Trophoblast cell (in vitro differentiated cells and primary cell): Measurements from ENCODE around the gene ENAH.
A peak's percentile ranks its signal among the peaks of the same experiment; 100 is the strongest.

Experiments
- DNase-seq, 2 donors: peaks; one replicate each; pipeline ENCODE4 v3.0.0-alpha.2; 2016
- H2AFZ ChIP-seq: 2 replicates; pipeline ENCODE4 v1.6.1; 2013; ENCODE audit warnings: low read length, moderate library complexity, mild to moderate bottlenecking; ENCODE audit not compliant: insufficient read depth, poor library complexity
- H2AK5ac ChIP-seq: 2 replicates; pipeline ENCODE4 v1.6.1; 2013; ENCODE audit warnings: mild to moderate bottlenecking, low read length
- H2BK120ac ChIP-seq: 2 replicates; pipeline ENCODE4 v1.6.1; 2013; ENCODE audit warnings: low read length, mild to moderate bottlenecking, moderate library complexity; ENCODE audit not compliant: insufficient read depth, poor library complexity
- H2BK12ac ChIP-seq: 2 replicates; pipeline ENCODE4 v1.6.1; 2013; ENCODE audit warnings: mild to moderate bottlenecking, low read length, moderate library complexity
- H2BK5ac ChIP-seq: 2 replicates; pipeline ENCODE4 v1.6.1; 2013; ENCODE audit warnings: low read length, low read depth, moderate library complexity, mild to moderate bottlenecking; ENCODE audit not compliant: poor library complexity
- H3K14ac ChIP-seq: 2 replicates; pipeline ENCODE4 v1.6.1; 2013; ENCODE audit warnings: mild to moderate bottlenecking, low read length
- H3K18ac ChIP-seq: 2 replicates; pipeline ENCODE4 v1.6.1; 2013; ENCODE audit warnings: mild to moderate bottlenecking, low read length
- H3K23ac ChIP-seq: 2 replicates; pipeline ENCODE4 v1.6.1; 2013; ENCODE audit warnings: low read length
- H3K27ac ChIP-seq: 2 replicates; pipeline ENCODE4 v1.5.1; 2013; ENCODE audit warnings: low read depth, mild to moderate bottlenecking, inconsistent platforms, low read length, moderate library complexity
- H3K27me3 ChIP-seq: 2 replicates; pipeline ENCODE4 v1.6.1; 2013; ENCODE audit warnings: inconsistent platforms, mild to moderate bottlenecking, low read length, moderate library complexity; ENCODE audit not compliant: insufficient read depth
- H3K36me3 ChIP-seq, 2 experiments: 1 replicate in 1 of 2; 2 replicates in 1 of 2; pipeline ENCODE4 v1.6.1; 2013; ENCODE audit warnings: low read length in 2 of 2, mild to moderate bottlenecking in 2 of 2, moderate library complexity in 1 of 2; ENCODE audit not compliant: insufficient read depth in 2 of 2, control insufficient read depth in 1 of 2
- H3K4ac ChIP-seq: 2 replicates; pipeline ENCODE4 v1.6.1; 2013; ENCODE audit warnings: low read depth, mild to moderate bottlenecking, low read length, moderate library complexity
- H3K4me1 ChIP-seq, 2 experiments: 1 replicate in 1 of 2; 2 replicates in 1 of 2; pipeline ENCODE4 v1.6.1; 2013; ENCODE audit warnings: low read length in 2 of 2, mild to moderate bottlenecking in 2 of 2, moderate library complexity in 1 of 2; ENCODE audit not compliant: insufficient read depth in 2 of 2, control insufficient read depth in 1 of 2
- H3K4me2 ChIP-seq: 2 replicates; pipeline ENCODE4 v1.6.1; 2013; ENCODE audit warnings: inconsistent platforms, mild to moderate bottlenecking, low read length, moderate library complexity
- H3K4me3 ChIP-seq: 2 replicates; pipeline ENCODE4 v1.5.1; 2013; ENCODE audit warnings: mild to moderate bottlenecking, low read depth, low read length, inconsistent platforms
- H3K79me1 ChIP-seq: one replicate; pipeline ENCODE4 v1.6.1; 2013; ENCODE audit warnings: low read length
- H3K79me2 ChIP-seq: 2 replicates; pipeline ENCODE4 v1.6.1; 2013; ENCODE audit warnings: low read length, mild to moderate bottlenecking; ENCODE audit not compliant: control insufficient read depth, insufficient read depth, poor library complexity
- H3K9ac ChIP-seq: 2 replicates; pipeline ENCODE4 v1.6.1; 2013; ENCODE audit warnings: mild to moderate bottlenecking, low read length
- H3K9me3 ChIP-seq: 2 replicates; pipeline ENCODE4 v1.6.1; 2013; ENCODE audit warnings: low read depth, mild to moderate bottlenecking, control low read depth, inconsistent platforms, low read length; ENCODE audit not compliant: insufficient read depth
- H4K12ac ChIP-seq: 2 replicates; pipeline ENCODE4 v1.6.1; 2013; ENCODE audit warnings: low read depth, mild to moderate bottlenecking, low read length, moderate library complexity
- H4K8ac ChIP-seq: 2 replicates; pipeline ENCODE4 v1.6.1; 2013; ENCODE audit warnings: low read depth, mild to moderate bottlenecking, low read length, moderate library complexity
- H4K91ac ChIP-seq: one replicate; pipeline ENCODE4 v1.6.1; 2013; ENCODE audit warnings: low read depth, mild to moderate bottlenecking, low read length, moderate library complexity
- WGBS: extraction: QIAGEN DNeasy Blood & Tissue Kit; methylation state at CpG from one replicate; pipeline ENCODE4 v1.1.7; 2013; ENCODE audit warnings: missing lambda C conversion rate; ENCODE audit not compliant: insufficient read length, insufficient coverage; ENCODE audit errors: extremely low coverage; 5-methylcytosine and 5-hydroxymethylcytosine counted together

ENAH gene

DNA sequence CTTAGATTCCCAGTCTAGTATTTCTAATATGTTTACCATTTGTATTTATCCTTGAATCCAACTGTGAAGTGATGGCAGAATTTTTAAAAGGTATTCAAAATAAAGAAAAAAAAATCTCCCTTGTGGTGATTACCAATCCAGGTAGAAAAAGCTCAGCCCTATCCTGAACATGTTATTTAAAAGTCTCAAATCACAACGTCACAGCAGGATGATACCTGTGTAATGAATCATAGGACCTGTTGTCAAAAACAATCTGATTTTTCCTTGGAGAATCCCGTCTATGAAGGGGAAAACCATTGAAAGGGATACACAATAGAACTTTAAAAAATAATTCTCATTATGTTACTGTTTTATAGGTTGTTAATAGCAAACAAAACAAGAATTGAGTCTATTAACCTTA lies 148.1 kb downstream of the ENAH start:
- H3K36me3 ChIP-seq: peaks cover 5 to 7% of the 10 kb centered on the region in 2 experiments
- no peak overlapping the region for H3K9ac ChIP-seq
- no peak overlapping the region for H3K4me3 ChIP-seq
- H3K27ac ChIP-seq: no peak overlapping the region
- H4K91ac ChIP-seq: no peak overlapping the region
- no peak overlapping the region for H2BK12ac ChIP-seq
- no peak overlapping the region for H2AK5ac ChIP-seq
- no peak overlapping the region for H4K8ac ChIP-seq
- H3K14ac ChIP-seq: no peak overlapping the region
- no peaks in the 10 kb centered on the region for H3K79me2 ChIP-seq
- H3K23ac ChIP-seq: no peak overlapping the region
- no peak overlapping the region for H2BK5ac ChIP-seq
- no peak overlapping the region for H2AFZ ChIP-seq
- H4K12ac ChIP-seq: no peak overlapping the region
- no peak overlapping the region for H3K4ac ChIP-seq
- H3K4me2 ChIP-seq: no peak overlapping the region
- DNase-seq: peak in 1 of 2 donors; percentile 39
- H2BK120ac ChIP-seq: no peak overlapping the region
- no CpG with 5 or more reads among the region's 2 CpGs for WGBS
- no peaks in the 10 kb centered on the region for H3K9me3 ChIP-seq
- no peaks in the 10 kb centered on the region for H3K27me3 ChIP-seq
- H3K4me1 ChIP-seq: peaks cover 2 to 5% of the 10 kb centered on the region in 2 experiments
- H3K18ac ChIP-seq: no peak overlapping the region
- H3K79me1 ChIP-seq: no peaks in the 10 kb centered on the region

GRCh38 chr1:225500624-225501192 lies 152.2 kb downstream of the ENAH start:
- H2BK12ac ChIP-seq: no peak overlapping the region
- H3K4me1 ChIP-seq: no peaks in the 10 kb centered on the region
- H4K8ac ChIP-seq: no peak overlapping the region
- H3K27ac ChIP-seq: no peak overlapping the region
- no peaks in the 10 kb centered on the region for H3K27me3 ChIP-seq
- H2AFZ ChIP-seq: no peak overlapping the region
- H3K4me3 ChIP-seq: no peak overlapping the region
- peaks cover 6 to 8% of the 10 kb centered on the region in 2 experiments for H3K36me3 ChIP-seq
- no peaks in the 10 kb centered on the region for H3K79me2 ChIP-seq
- H2AK5ac ChIP-seq: no peak overlapping the region
- H4K91ac ChIP-seq: no peak overlapping the region
- H2BK5ac ChIP-seq: no peak overlapping the region
- H2BK120ac ChIP-seq: no peak overlapping the region
- DNase-seq: no peak
- H3K18ac ChIP-seq: no peak overlapping the region
- no peak overlapping the region for H3K4me2 ChIP-seq
- H3K23ac ChIP-seq: no peak overlapping the region
- H3K79me1 ChIP-seq: no peaks in the 10 kb centered on the region
- no peak overlapping the region for H3K9ac ChIP-seq
- H3K14ac ChIP-seq: no peak overlapping the region
- no CpG with 5 or more reads among the region's 4 CpGs for WGBS
- no peak overlapping the region for H3K4ac ChIP-seq
- H3K9me3 ChIP-seq: no peaks in the 10 kb centered on the region
- no peak overlapping the region for H4K12ac ChIP-seq

DNA sequence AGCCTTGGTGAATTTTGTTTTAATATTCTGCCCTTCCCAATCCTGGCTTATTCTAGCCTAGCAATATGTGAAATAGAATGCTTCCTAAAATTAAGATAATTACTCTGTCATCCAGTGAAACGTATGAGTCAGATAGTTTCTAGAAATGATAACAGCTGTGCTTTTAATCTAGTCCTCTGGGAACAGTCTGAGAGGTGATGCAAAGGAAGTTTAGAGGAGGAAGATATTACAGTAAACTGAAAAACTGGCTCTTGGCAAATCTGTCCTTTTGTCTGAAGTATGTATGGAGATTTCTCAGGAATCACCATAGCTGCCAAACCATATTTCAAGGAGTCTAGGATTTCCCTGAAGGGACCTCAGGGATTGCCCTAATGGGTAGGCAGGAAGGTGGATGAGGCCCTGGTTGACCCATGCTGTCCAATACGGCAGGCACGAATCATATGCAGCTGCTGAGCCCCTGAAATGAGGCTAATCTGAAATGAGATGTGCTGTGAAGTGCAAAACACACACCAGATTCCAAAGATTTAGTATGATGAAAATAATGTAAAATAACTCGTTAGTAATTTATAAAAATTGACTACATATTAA lies 154.3 kb downstream of the ENAH start:
- peaks cover 6 to 8% of the 10 kb centered on the region in 2 experiments for H3K36me3 ChIP-seq
- H4K91ac ChIP-seq: no peak overlapping the region
- no peak overlapping the region for H2AK5ac ChIP-seq
- H3K79me1 ChIP-seq: no peaks in the 10 kb centered on the region
- no peak overlapping the region for H3K18ac ChIP-seq
- WGBS: no CpG with 5 or more reads among the region's 4 CpGs
- no peak overlapping the region for H2AFZ ChIP-seq
- H3K9ac ChIP-seq: no peak overlapping the region
- no peak overlapping the region for H2BK5ac ChIP-seq
- H4K12ac ChIP-seq: no peak overlapping the region
- no peak overlapping the region for H4K8ac ChIP-seq
- H3K4me2 ChIP-seq: no peak overlapping the region
- H2BK120ac ChIP-seq: no peak overlapping the region
- no peaks in the 10 kb centered on the region for H3K4me1 ChIP-seq
- no peak overlapping the region for H3K4ac ChIP-seq
- H3K79me2 ChIP-seq: no peaks in the 10 kb centered on the region
- H3K27ac ChIP-seq: no peak overlapping the region
- DNase-seq: no peak
- no peak overlapping the region for H2BK12ac ChIP-seq
- no peak overlapping the region for H3K23ac ChIP-seq
- no peaks in the 10 kb centered on the region for H3K27me3 ChIP-seq
- no peaks in the 10 kb centered on the region for H3K9me3 ChIP-seq
- no peak overlapping the region for H3K14ac ChIP-seq
- no peak overlapping the region for H3K4me3 ChIP-seq

- Histone ChIP-seq H4K12ac (no peak overlapping the region), H3K9ac (no peak overlapping the region), H4K8ac (no peak overlapping the region), H3K27me3 (no peaks in the 10 kb centered on the region), H2BK120ac (no peak overlapping the region), H3K4ac (no peak overlapping the region), H2AK5ac (no peak overlapping the region), H2AFZ (no peak overlapping the region), H3K9me3 (no peaks in the 10 kb centered on the region), H3K79me2 (no peaks in the 10 kb centered on the region), H3K4me1 (no peaks in the 10 kb centered on the region), H3K27ac (no peak overlapping the region), H2BK12ac (no peak overlapping the region), H3K14ac (no peak overlapping the region), H3K36me3 (peaks cover 4 to 7% of the 10 kb centered on the region in 2 experiments), H4K91ac (no peak overlapping the region), H3K18ac (no peak overlapping the region), H3K23ac (no peak overlapping the region), H3K4me2 (no peak overlapping the region), H2BK5ac (no peak overlapping the region), H3K79me1 (no peaks in the 10 kb centered on the region), H3K4me3 (no peak overlapping the region)
- WGBS: no CpG with 5 or more reads among the region's 7 CpGs
- no peak for DNase-seq
These were observed 158.0 kb downstream of the ENAH start for GRCh38 chr1:225494789-225495359.
